Activated effector memory CD4-positive, alpha-beta T cell treated with anti-CD3 and anti-CD28 coated beads, Interleukin-2, amount 50 U/mL, for 16 hours (primary cell): ENCODE results near the gene ZSWIM6.

Experiments
- DNase-seq: peaks from one replicate; pipeline ENCODE4 v3.0.0-alpha.2; 2020

Gene ZSWIM6

DNA sequence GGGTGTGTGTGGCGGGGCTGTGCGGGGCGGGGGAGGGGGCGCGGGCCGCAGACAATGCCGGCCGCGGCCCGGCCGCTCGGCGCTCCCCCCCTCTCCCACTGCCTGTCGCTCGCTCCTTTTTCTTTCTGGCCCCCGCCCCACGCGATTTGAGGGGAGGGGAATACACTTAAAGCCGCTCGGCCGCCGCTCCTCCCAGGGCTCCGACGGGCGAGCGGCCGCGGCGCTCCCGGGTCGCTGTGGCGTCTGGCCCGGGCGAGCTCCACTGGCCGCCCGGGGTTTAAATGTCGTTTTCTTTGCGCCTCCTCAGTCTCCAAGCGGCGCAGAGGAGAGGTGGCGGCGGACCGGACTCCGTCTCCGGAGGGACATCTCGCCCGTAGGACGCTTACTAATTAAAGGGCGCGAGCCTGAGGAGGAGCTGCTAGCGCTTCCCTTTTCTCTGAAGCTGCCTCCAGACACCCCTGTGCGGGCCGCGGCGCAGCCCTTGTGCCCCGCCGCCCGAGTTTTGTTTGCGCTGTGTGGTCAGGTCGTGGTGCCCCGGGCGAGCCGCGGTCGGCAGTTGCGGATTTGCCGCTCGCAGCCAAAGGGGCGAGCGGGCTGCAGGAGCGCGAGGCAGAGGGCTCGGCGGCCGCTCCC is 1.4 kb downstream of the ZSWIM6 start:
- peak; percentile 75 for DNase-seq

DNA sequence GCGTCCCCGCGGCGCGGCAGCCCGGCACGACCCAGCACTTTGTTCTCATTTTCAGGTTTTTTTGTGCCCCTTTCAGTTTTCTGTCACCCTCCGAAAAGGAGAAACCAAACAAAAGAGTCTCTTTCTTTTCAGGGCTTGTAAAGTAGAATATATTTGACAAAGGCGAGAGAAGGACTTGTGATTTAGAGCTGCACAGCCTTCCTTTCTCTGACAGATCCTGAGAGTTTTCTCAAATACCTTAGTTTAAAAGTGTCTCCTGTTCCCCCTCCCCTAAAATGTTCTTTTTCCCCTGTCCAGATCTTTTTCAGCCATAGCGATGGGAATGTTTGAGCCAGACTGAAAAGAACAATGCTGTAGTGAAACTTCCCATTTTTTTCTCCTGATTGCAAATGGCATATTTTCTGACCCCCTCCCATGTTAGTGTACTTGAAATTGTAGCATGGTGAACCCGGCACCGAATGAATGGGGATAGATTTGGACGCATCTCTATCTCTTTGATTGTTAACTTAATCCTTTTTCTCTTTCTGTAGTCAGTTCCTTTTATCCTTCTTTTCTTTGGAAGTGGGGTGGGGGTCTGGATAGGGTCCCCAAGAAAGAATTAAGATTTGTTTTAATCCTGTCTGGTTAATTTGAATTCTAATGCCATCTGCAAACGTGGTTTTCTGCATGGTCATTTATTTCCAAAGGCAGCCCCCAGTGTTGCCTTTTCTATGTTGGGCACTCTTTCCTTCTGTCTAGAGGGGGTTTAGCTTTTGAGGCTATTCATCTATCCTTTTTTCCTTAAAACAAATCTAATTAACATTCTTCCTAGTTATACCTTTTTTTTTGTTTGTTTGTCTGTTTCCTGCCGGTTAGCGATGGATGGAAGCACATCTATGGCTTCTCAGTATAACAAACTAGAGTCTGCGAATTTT is 2.2 kb downstream of the ZSWIM6 start:
- DNase-seq = no peak

DNA sequence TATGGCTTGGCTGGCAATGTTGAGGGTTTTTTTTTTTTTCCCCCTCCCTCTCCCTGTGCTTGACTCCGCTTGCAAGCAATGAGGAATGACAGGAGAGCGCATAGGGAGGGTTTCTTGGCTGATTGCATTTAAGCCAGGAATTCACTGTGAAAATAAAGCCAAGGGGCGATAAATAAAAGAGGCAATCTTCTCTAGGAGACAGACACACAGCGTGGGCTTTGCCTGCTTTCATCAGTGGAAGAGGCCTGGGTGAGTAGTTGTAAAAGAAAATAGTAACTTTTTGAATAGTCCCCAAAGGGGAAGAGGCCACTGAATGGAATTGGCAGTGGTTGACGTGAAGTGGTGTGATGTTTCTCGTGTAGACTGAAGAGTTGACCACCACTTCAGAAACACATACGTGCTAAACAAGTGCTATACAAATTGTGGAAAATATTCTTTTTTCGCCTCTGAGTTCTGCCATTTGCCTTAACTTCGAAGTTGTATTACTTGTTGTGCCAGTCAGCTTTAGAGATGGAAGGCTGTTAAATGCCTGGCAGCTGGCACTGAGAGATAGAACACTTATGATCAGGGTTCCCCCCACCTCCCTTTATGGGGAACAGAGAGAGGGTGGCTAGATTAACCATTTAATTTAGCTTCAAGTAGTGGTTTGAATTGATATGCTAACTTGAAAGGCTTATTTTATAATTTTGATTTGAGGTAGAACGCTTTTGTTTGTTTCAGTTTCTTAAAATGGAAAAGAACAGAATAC is 3.0 kb downstream of the ZSWIM6 start:
- DNase-seq = no peak

DNA sequence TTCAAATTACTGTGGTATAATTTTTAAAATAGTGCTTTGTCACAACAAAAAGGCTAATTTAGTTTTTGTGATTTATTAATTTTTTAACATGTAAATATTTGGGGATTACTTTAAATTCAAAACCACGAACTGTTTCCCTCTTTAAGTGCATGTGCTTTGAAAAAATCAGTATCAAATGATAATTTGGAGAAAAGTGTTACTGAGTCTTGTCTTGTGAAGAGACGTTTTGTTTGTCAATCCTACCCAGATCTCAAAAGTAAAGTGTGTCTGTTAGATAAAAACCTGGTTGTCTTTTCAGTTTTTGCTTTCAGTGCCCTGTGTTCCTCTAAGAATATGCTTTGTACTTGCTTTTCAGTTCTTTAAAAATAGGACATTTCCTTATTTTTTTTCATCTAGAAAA is 7.7 kb downstream of the ZSWIM6 start:
- no peak for DNase-seq

DNA sequence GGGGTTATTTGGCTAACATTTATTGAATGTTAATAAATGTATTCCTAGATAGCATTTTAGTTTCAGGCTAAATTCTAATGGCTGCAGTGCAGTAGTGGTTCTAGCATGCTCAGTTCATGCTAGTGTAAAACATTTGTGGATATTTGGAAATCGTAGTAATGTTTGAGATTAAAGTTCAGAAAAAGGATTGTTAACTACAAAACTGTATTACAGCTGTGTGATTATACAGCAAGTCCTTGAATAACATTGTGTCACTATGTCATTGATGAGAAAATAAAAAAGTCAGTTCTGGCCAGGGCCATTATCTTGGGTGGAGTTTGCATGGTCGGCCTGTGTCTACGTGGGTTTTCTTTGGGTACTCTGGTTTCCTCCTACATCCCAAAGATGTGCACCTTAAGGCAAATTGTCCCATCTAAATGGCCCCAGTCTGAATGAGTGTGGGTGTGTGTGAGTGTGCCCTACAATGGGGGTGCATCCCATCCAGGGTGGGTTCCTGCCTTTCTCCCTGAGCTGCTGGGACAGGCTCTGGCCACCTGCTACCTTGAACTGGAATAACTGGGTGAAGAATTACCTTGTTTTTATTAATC is 8.8 kb downstream of the ZSWIM6 start:
- no peak for DNase-seq

DNA sequence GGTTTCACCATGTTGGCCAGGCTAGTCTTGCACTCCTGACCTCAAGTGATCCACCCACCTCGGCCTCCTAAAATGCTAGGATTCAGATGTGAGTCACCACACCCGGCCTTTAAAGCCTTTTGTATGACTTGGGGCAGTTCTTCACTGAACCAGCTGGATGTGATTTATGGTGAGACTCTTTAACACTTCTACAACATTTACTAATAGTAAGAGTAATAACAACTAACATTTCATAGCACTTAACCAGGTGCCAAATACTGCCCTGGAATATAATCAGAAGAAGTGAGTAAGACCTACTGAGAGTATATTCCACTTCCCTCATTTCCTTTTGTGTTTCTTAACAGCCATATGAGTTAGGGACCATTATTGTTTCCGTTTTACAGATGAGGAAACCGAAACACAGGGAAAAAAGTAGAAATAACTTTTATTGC is 10.0 kb downstream of the ZSWIM6 start:
- no peak for DNase-seq

DNA sequence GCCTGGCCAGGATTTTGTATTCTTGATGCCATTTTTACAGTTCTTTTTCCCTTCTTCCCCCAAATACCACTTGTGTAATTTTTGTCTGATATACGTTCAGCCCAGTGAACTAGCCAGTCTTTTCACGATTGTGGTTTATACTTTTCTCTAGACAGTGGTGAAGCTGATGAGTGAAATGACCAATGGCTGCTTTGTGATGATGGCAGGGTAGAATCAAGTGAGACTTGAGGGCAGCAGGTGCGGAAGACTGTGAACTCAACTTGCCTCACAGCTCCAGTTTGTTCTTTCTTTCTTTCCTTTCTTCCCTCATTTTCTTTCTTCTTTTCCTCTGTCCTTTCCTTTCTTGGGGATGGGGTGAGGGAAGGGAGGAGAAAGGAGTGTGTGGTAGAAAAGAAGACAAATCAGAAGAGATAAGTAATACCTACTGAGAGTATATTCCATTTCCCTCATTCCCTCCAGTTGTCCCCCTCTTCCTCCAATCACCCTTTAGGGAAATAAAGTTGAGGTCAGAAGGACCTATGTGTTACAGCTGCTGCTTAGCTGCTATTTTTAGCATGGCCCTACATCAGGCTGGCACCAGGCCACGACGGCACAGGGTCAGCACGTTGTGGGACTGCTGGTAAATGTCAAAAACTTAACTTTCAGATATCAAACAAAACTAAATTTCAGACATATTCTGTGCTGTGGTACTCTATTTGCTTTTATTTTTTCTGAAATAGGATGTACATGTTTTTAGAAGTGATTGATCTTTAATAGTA is 12.3 kb downstream of the ZSWIM6 start:
- DNase-seq = no peak

DNA sequence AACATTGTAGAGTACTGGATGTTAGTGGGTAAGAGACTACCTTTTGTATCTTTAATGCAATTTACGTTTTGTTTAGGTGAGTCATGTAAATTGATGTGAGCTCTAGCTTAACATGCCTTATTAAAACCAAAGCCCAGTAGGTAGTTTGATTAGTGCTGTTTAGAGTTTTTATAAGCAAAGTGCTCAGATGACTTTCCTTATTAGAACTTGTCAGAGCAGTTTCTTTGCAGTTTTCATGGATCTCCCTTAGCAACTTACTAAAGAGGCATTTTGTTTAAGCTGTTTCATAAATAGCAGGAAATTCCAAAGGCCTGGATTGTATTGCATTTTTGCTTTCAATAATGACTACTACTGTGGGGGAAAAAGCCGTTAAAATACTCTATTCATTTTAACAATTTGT is 14.5 kb downstream of the ZSWIM6 start:
- no peak for DNase-seq

DNA sequence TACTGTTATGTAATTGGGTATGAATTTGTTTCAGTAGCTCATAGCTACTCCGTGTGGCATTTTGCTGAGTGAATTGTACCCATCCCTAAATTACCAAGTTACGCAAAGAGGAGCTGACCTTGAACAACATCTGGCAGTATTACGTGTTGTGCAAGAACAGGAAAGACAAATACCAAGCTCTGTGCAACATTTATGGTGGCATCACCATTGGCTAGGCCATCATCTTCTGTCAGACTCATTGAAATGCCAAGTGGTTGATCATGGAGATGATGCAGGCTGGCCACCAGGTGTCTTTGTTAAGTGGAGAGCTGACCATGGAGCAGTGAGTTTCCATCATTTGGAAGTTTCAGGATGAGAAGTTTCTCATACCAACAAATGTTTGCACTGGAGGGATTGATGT is 15.0 kb downstream of the ZSWIM6 start:
- DNase-seq = no peak

DNA sequence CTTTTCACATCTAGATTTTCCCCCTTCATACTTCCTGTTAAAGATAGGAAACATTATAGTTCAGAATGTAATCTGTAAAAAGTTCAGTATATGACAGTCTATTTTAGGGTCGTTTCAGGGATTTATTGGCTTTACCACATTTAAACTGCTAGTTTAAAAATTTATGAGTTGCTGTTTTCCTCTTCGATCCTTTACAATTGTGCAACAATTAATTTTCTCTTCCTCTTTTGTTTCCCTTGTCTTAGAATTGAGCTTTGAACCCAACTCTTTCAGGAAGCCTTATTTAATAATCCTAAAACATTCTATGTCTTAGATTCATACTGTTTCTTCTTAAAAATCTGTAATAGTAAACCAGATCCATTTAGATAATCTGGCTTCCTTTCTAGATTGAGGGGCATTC is 16.4 kb downstream of the ZSWIM6 start:
- no peak for DNase-seq

DNA sequence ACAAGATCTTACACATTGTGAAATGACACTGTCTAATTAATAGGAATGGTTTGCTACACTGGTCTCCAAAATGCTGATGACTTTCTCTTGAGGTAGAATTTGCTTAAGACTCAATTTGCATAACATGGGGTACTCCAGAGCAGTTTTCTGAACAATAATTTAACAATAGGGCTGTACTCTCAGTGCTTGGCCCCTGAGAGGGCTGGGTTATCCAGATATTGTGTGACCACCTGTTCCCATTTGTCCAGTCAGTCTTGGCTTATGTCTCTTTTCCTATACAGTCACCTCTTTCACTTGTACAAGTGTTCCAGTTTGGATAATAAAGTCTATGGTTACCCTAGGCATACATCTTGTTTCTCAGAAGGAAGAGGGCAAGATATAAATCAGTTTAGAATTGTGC is 17.9 kb downstream of the ZSWIM6 start:
- DNase-seq = no peak

DNA sequence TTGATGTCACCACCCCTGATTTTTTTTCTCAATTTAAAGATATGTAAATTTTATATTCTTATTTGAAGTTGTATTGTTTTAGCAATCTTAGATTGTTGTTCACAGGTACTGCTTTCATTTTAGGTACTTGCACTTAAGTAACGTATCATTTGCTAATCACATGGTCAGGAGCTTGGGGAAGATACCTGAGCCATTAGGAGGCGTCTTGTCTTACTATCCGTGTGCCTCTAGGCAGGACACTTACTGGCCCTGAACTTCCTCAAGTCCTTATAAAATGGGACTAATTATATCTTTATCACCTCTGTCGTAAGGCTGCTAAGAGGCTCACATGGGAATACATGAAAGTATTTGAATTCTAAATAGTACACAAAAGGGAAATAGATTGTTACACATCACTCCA is 18.5 kb downstream of the ZSWIM6 start:
- DNase-seq = no peak

DNA sequence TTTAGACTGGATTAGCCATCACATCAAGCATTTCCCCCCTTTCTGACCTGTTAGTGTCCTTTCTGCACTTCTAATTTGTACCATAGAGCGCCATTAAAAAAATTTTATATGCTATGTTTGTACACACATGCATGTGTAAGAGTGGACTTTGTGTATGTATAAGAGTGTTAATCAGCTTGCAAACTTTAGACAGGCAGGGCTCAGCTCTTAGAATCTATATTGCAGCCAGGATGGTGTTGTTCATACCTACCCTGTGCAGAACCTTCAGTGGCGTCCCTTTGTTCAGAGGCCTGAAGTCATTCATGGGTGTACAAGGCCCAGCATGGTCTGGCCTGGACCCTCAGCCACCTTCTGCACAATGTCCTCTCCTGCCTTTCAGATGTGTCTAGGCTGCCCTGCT is 19.7 kb downstream of the ZSWIM6 start:
- no peak for DNase-seq

DNA sequence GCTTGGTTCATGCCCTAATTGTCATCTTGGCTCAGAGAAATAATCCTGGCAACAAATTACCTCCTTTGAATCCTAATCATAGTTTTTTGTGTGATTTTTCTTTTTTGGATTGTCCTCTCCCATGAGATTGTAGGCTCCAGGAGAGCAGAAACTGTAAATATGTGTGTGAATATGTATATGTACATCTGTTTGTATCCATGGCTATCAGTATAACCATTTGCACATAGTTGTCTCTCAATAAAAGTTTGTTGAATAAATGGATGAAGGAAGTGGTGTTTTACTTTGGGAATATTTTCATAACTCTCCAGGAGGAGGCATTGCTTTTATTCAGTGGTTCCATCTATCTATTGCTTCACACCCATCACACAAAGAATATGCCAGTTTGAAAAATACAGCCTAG is 20.1 kb downstream of the ZSWIM6 start:
- DNase-seq = no peak

DNA sequence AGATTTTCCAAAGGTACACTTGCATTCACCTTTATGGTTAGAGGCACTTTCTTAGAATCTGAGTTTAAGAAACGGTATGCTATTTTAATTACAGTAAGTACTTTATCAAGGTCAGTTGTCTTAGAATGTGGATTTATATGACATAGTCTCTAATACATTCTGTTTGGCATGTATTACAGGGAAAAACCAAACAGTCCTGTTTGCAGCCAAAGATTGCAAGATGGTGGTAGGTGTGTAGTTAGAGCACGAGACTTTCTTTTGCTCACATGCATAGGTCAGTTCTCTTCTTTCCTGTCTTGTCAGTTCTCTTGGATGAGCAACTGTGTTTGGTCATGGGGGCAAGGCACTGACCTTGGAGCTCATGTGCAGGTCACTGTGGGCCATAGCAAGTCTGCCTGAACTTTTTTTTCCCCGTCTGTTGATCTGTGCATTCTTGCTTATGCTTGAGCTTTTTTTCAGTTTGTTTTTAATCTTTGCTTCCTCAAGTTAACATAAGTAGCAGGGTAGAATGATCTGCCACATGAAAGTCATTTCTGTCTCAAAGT is 20.6 kb downstream of the ZSWIM6 start:
- DNase-seq = no peak

DNA sequence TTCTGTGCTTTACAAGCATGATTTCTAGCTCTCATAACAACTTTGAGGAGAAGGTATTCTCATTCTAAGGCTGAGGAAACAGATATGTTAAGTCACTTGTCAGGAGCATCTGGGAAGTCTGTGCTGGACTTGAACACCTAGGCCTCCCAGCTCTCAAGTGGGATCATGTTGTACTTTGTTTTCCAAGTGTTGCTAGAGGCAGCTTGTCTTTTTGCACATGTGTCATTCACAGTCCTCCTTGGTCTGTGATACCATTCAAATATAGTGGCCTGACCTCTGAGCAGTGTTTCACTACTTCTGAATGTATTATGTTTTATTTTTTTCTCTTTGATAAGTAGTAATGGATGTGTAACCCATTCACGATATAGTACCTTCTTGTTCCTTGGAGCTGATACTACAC is 21.2 kb downstream of the ZSWIM6 start:
- no peak for DNase-seq

DNA sequence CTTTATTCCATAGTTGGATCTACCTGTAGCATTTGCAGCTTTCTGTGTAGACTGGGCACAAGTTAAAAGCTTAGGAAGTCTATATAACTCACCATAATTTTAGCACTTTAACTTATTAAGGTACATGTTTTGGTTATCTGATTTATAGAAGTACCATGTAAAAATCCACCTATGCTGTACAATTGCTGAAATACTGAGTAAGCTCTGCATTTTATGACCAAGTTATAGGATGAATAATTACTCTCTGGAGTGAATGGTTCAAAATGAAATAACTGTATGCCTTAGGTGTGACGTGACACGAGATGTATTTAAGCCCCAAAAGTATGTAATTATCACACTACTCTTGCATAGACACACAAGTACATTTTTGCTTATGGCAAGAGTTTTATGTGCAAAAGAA is 22.1 kb downstream of the ZSWIM6 start:
- no peak for DNase-seq

DNA sequence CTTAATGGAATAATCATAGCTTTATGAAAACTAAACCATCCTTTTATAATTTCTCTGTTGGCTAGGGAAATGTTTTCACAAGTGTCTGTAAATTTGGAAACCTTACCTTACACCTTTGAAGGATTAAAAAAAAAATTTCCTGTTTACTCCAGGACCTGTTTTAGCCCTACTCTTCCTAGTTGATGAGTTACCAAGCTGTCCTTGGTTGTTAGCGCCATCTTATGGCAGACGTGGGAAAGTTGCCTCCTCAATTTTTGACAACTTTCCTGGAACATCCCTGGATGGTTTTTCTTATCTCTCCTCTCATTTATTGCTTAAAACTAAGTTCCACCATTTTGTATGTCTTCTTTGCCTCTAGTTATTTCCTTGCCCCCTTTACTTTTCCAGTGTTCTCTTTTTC is 25.7 kb downstream of the ZSWIM6 start:
- DNase-seq = no peak

DNA sequence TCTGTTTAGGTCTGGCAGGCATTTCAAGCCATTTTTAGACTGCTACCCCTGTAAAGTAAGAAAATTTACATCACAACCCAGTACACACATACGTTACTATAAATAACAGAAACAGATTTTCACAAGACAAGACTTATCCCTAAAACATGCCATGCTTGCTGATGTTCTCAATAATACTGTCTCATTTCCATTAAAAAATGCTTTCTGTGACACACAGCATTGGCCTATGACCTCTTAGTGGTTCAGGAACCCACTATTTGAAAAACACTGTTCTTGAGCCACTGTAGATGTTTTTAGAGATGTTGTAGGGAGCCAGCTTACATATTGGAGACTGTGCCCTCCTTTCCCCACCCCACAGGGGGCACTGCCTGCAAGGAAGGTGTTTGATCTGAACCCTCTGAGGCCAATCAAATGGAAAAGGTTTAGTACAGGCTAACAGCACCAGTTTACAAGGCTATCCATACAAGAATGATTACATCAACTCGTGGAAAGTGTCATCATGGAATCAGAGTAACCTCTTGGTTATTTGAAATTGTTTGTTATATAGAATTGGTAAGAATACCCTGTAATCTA is 30.8 kb downstream of the ZSWIM6 start:
- no peak for DNase-seq

DNA sequence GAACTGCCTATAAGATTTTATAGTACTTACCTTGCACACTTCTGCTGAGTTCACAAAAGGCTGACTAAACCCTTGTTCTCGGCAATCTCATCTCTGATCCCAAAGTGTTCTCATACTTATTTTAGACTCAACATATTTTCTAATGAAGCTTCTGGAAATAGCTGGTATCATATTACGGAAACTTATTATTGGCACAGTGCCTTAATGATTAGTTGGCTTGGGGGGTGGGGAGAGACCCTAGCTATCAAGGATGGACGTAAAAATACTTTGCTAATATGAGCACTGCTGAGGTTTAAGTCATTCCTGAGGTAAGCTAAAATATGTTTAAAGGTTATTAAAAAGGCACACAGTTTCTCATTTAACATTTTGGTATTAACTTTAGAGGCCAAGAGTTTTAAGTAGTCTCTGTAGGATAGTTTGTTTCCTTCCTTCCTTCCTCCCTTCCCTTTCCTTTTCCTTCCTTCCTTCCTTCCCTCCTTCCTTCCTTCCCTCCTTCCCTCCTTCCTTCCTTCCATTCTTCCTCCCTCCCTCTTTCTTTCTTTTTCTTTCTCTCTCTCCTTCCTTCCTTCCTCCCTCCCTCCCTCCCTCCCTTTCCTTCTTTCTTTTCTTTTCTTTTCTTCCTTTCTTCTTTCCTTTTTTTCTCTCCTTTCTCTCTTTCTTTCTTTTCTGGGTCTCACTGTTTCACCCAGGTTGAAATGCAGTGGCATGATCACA is 31.5 kb downstream of the ZSWIM6 start:
- DNase-seq = no peak

DNA sequence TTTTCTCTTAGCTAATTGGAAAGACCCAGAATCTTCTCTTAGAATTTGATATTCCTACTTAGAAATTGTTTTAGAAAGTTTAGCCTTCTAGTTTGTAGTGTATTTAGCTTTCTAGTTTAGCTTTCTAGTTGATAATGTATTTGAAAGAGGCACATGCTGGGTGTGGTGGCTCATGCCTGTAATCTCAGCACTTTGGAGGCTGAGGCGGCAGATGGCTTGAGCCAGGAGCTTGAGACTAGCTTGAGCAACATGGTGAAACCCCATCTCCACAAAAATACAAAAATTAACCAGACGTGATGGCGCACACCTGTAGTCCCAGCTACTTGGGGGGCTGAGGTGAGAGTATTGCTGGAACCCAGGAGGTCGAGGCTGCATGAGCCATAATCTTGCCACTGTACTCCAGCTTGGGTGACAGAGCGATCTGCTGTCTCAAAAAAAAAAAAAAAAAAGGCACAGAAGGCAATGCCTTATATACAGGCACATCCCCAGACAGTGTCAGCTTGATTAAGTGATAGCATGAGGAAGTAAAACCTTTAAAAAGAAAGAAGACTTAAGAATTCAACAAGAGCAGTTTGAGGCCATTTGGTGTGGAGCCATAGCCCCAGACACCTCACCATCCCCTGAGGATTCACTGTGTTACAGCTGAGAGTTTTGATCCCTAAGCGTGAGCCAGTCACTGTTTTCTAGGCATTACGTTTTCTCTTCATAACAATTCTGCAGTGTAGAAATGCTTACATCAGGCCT is 34.6 kb downstream of the ZSWIM6 start:
- DNase-seq = no peak
